ENCODE data around the gene RTEL1.

GRCh38 chr20:63673951-63674350, 15.8 kb downstream of the RTEL1 start:
- TF ChIP-seq CTCF (IDR thresholded peaks at IDR 0.05) (no peak), POLR2A (IDR thresholded peaks at IDR 0.05) (no peak)

All from testis (tissue), 2 donors.